ENCODE data around the gene SGMS1.
"Not testable (repeated sequence)": the region's sequence is repeated elsewhere in the genome, so short reads cannot be mapped to it uniquely, and the experiment has no call there.

The SGMS1 gene

GRCh38 chr10:50577681-50578350, 45.9 kb downstream of the SGMS1 start:
- no peak for DNase-seq

- no peak for DNase-seq
These were observed 46.7 kb downstream of the SGMS1 start for GRCh38 chr10:50577010-50577409.

GRCh38 chr10:50576245-50576815, 47.4 kb downstream of the SGMS1 start:
- no peak for DNase-seq

DNA sequence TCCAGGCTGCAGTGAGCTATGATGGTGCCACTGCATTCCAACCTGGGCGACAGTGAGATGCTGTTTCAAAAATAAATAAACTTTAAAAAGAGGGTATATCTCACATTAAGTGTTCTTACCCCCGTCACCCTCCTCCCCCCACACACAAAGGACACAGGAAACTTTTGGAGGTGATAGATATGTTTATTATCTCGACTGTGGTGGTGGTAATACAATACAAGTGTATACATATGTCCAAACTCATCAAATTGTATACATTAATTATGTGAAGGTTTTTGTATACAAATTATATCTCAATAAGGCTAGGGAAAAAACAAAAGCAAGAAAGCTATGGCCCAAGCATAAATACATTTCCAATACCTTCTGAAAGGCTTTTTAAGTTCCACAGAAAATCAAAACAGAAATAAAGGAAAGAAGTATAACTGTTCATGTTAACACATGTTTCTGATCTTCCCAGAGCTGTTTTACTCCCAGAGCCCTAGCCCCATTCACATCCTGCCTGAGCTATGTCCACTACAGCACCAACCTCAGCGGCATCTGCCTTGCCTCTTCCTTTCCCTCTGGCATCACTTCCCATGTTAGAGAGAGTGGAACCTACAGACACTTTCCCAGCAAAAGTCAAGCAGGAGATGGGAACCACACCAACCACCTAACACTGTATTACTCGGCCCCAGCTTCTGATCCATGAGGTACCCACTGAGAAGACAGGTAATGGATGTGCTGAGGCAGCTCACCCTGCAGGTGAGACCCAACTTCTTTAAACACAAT, 48.1 kb downstream of the SGMS1 start:
- no peak for DNase-seq

- DNase-seq = no peak
These were observed 48.8 kb downstream of the SGMS1 start for GRCh38 chr10:50574931-50575330.

DNA sequence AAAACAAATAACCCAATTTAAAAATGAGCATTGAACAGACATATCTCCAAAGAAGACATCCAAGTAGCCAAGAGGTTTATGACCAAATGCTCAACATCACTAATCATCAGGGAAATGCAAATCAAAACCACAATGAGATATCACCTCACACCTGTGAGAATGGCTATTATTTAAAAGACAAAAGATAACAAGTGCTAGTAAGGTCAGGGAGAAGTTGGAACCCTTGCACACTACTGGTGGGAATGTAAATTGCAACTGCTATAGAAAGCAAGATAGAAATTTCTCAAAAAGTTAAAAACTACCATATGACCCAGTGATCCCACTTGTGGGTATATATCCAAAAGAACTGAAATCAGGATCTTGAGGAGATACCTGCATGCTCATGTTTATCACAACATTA, 49.5 kb downstream of the SGMS1 start:
- DNase-seq = no peak

DNA sequence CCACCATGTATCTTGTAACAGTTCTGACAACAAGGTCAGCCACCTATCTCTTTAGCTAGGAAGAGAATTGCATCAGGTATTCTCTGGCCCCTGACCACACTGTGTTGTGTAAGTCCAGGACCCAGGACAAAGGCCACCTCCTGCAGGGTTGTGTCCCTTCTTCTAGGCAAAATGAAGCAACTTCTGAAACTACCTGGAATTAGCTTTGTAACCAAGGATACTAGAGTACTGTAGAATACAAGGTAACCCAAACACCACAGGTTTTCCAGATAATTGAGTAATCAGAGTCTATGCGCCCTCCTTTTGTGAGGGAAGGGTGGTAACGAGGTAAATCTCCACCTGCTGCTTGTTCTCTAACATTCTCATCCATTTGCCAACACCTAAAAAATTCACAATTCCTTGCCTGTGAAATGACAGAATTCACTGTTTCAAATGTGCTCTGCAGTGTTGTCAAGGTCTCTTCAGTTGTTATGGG, 51.7 kb downstream of the SGMS1 start:
- DNase-seq = no peak

DNA sequence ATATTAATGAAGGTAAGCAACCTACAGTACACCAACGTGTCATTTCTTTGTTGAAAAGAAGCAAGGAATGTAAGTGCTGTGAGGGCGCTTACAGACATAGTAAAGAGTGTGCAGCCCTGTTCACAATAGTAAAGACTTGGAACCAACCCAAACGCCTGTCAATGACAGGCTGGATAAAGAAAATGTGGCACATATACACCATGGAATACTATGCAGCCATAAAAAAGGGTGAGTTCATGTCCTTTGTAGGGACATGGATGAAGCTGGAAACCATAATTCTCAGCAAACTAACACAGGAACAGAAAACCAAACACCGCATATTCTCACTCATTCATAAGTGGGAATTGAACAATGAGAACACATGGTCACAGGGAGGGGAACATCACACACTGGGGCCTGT, 55.0 kb downstream of the SGMS1 start:
- not testable (repeated sequence) for DNase-seq

- no peak for DNase-seq
These were observed 56.4 kb downstream of the SGMS1 start for GRCh38 chr10:50567384-50567783.

GRCh38 chr10:50566150-50566549, 57.6 kb downstream of the SGMS1 start:
- DNase-seq = no peak

GRCh38 chr10:50565301-50566083, 58.3 kb downstream of the SGMS1 start:
- no peak for DNase-seq

GRCh38 chr10:50563906-50564305, 59.9 kb downstream of the SGMS1 start:
- DNase-seq = no peak

GRCh38 chr10:50561816-50562215, 61.9 kb downstream of the SGMS1 start:
- DNase-seq = no peak

- DNase-seq = no peak
These were observed 62.5 kb downstream of the SGMS1 start for GRCh38 chr10:50561266-50561665.

- DNase-seq = no peak
These were observed 63.4 kb downstream of the SGMS1 start for GRCh38 chr10:50560370-50560769.

GRCh38 chr10:50558371-50558770, 65.4 kb downstream of the SGMS1 start:
- no peak for DNase-seq

GRCh38 chr10:50557130-50557682, 66.5 kb downstream of the SGMS1 start:
- DNase-seq = no peak

DNA sequence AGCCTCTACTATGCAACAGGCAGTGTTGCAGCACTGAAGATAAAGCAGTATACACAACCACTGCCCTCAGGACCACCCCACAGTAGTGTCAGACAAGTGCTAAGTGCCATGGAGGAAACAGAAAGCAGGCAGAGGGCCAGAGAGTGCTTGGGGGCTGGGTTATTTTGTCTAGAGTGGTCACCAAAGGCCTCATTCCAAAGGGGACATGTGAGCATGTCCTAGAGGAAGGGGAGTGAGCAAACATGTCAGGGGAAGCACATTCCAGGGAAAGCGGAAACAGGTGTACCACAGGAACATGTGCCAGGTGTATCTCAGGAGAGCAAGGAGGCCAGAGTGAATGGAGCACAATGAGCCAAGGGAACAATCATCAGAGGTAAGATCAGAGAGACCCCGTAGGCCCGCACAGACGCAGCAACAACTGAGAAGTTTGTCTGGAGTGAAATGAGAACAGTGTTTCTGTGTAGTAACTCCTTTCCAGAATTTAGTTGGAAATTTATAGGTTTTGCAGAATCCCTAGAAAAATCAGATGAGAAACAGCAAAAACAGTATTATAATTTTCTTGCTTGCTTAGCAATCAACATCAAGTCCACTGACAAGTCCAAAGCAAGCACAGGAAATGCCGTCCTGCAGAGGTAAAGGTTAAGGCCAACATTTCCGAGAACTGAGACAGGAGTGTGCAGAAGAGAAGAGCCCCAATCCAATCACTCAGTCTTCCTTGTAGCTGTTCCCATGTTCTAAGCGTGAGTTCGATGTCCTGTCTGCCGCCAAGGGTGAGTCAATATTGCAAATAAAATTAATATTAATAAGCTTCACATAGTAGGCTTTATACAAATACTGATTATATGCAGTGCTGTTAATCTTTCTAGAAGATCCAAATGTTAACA, 67.3 kb downstream of the SGMS1 start:
- DNase-seq = no peak

DNA sequence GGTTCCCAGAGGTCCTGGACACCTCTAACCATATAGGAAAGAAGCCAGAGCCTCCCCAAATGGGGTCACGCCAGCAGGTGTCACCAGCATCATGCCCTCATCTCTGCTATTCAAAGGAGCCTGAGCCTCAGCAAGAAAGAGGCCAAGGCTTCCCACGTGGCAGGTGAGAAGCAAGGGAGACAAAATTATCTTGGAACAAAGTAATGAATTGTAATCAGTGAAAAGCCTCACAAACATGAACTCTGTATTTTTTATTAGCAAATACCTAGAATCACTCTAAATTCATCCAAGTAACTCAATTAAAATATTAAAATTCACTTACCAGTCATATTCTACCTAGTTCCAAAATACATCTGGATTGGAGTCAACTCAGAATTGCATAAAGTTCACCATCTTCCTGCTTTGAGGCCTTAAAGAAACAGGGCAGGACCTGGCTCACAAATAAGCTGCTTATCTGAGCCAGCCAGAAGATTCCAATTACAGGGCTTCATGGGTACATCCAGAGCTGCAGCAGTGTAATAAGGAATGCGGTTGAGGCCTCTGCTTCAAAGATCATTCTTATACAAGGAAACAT, 68.7 kb downstream of the SGMS1 start:
- DNase-seq = no peak

DNA sequence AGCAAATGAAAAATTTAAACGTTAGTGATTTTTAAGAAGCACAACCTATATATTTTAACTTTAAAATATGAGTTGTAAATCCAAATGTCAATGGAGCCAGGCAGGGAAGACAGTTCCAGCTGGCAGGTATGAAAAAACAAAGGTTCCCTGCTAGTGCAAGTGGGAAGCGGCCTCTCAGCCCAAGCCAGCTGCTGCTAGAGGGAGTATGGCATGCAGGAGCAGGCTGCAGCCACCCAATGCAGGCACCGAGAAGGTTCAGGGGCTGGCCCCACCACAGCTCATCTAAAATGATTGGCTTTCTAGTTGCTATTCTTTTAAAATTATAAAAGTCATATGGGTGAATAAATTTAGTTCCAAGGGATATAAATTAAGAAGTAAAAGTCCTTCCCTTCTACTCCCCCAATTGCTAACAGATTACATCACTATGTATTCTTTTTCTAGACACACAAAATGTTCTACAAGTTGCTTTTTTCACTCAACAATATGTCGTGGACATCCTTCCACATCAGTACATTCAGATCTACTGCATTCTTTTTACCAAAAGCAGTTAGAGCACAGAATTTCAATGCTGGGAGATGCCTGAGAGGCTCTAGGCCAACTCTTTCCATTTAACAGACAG, 69.3 kb downstream of the SGMS1 start:
- no peak for DNase-seq

Measured in SIG-M5 (cell line).